Endothelial cell (in vitro differentiated cells): Measurements from ENCODE around the gene TFCP2L1. TPM values are rescaled to one million over a fixed set of nuclear protein-coding genes. Genes with fewer than 3 reads are reported as not detected.
"Not testable (repeated sequence)": the region's sequence is repeated elsewhere in the genome, so short reads cannot be mapped to it uniquely, and the experiment has no call there.

Experiments
- DNase-seq: peaks from one replicate; pipeline ENCODE4 v3.0.0; 2021; ENCODE audit warnings: low spot score
- H3K27ac Mint-ChIP-seq: one replicate; pipeline ENCODE4 v1.8.0; 2021; ENCODE audit warnings: mixed read lengths, inconsistent platforms; ENCODE audit not compliant: unreplicated experiment
- H3K27me3 Mint-ChIP-seq: one replicate; pipeline ENCODE4 v1.8.0; 2021; ENCODE audit warnings: mild to moderate bottlenecking, moderate library complexity, mixed read lengths, inconsistent platforms; ENCODE audit not compliant: unreplicated experiment
- H3K36me3 Mint-ChIP-seq: one replicate; pipeline ENCODE4 v1.8.0; 2021; ENCODE audit warnings: mild to moderate bottlenecking, low read depth, mixed read lengths, inconsistent platforms; ENCODE audit not compliant: unreplicated experiment
- H3K4me1 Mint-ChIP-seq: one replicate; pipeline ENCODE4 v1.8.0; 2021; ENCODE audit warnings: mild to moderate bottlenecking, mixed read lengths, inconsistent platforms; ENCODE audit not compliant: unreplicated experiment
- H3K4me3 Mint-ChIP-seq: one replicate; pipeline ENCODE4 v1.8.0; 2021; ENCODE audit warnings: mild to moderate bottlenecking, mixed read lengths, inconsistent platforms; ENCODE audit not compliant: unreplicated experiment
- H3K9me3 Mint-ChIP-seq: one replicate; pipeline ENCODE4 v1.8.0; 2021; ENCODE audit warnings: mixed read lengths, inconsistent platforms; ENCODE audit not compliant: unreplicated experiment
- CTCF ChIP-seq: fragments of 200-600 bp; sonication (generic); IDR thresholded peaks from one replicate; pipeline ENCODE4 v1.5.0; 2021; ENCODE audit warnings: antibody characterized with exemption; ENCODE audit not compliant: unreplicated experiment
- total RNA-seq: library from RNA; stranded (reverse); fragmentation: NEBNext Ultra II Directional; extraction: Animal tissue kit (Norgen Biotek cat#: 25700); gene quantifications from one replicate; pipeline ENCODE4 v1.2.1, GENCODE V29; 2021; ENCODE audit not compliant: unreplicated experiment

TFCP2L1 gene
- total RNA-seq, 1 donor from 2014 or later = 1.7 TPM

DNA sequence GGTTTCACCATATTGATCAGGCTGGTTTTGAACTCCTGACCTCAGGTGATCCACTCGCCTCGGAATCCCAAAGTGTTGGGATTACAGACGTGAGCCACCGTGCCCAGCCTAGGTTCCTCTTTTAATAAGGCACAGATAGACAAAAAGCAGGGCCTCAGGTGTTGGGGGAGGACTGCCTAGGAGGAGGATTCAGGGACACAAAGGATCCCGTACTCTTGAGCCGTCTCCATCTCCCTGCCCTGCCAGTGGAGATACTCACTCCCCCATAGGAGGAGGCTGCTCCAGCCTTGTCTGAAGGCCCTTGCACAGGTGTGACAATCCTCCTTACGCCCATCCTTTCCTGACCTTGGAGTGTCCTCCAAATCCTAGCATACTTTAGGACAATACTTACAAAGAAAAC, 32.0 kb upstream of the TFCP2L1 start:
- TF ChIP-seq CTCF = no peak
- Mint-ChIP-seq H3K9me3 (no peaks in the 10 kb centered on the region), H3K27ac (no peak overlapping the region), H3K27me3 (peaks cover 1% of the 10 kb centered on the region), H3K4me3 (no peak overlapping the region), H3K4me1 (no peaks in the 10 kb centered on the region), H3K36me3 (no peaks in the 10 kb centered on the region)
- no peak for DNase-seq

DNA sequence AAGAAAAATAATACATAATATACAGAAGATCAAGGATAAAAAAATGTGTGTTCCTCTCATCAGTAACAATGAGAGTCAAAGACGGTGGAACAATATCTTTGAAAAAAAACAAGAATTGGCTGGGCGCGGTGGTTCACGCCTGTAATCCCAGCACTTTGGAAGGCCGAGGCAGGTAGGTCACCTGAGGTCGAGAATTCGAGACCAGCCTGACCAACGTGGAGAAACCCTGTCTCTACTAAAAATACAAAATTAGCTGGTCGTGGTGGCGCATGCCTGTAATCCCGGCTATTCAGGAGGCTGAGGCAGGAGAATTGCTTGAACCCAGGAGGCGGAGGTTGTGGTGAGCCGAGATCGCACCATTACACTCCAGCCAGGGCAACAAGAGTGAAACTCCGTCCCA, 28.7 kb upstream of the TFCP2L1 start:
- H3K36me3 Mint-ChIP-seq, DNase-seq, H3K4me3 Mint-ChIP-seq, H3K9me3 Mint-ChIP-seq, H3K27me3 Mint-ChIP-seq, H3K27ac Mint-ChIP-seq: not testable (repeated sequence)
- H3K4me1 Mint-ChIP-seq = peaks cover 14% of the 10 kb centered on the region

DNA sequence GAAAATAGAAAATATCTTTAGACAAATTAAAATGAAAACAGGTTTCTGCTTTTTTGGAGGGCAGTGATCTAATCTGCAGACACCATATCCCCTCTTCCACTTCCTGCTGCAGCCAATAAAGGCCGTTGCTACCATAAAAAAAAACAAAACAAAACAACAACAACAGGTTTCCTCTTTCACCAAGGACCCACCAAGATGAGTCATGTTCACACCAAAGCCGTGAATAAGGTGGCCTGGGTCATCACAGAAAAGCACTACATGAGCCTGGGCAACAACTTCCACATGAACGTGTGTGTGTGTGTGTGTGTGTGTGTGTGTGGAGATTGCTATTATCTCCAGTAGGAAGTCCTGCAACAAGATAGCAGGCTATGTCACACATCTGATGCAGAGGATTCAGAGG, 24.8 kb upstream of the TFCP2L1 start:
- Mint-ChIP-seq H3K4me1 (peaks cover 17% of the 10 kb centered on the region), H3K4me3 (no peak overlapping the region), H3K9me3 (no peaks in the 10 kb centered on the region), H3K27me3 (peaks cover 2% of the 10 kb centered on the region), H3K27ac (peak overlapping the region; percentile 91), H3K36me3 (no peaks in the 10 kb centered on the region)
- peak; percentile 66 for DNase-seq
- no peak for TF ChIP-seq CTCF

GRCh38 chr2:121309323-121309722, 24.3 kb upstream of the TFCP2L1 start:
- Mint-ChIP-seq H3K27ac (peak overlapping the region; percentile 91), H3K27me3 (peaks cover 2% of the 10 kb centered on the region), H3K4me1 (peaks cover 17% of the 10 kb centered on the region), H3K9me3 (no peaks in the 10 kb centered on the region), H3K36me3 (no peaks in the 10 kb centered on the region), H3K4me3 (no peak overlapping the region)
- no peak for DNase-seq
- no peak for TF ChIP-seq CTCF

GRCh38 chr2:121307048-121307447, 22.0 kb upstream of the TFCP2L1 start:
- H3K4me3 Mint-ChIP-seq = no peak overlapping the region
- no peak overlapping the region for H3K27ac Mint-ChIP-seq
- peaks cover 17% of the 10 kb centered on the region for H3K4me1 Mint-ChIP-seq
- DNase-seq = no peak
- H3K27me3 Mint-ChIP-seq = peaks cover 6% of the 10 kb centered on the region
- H3K36me3 Mint-ChIP-seq = no peaks in the 10 kb centered on the region
- no peaks in the 10 kb centered on the region for H3K9me3 Mint-ChIP-seq
- TF ChIP-seq CTCF = no peak

- no peaks in the 10 kb centered on the region for H3K9me3 Mint-ChIP-seq
- H3K4me1 Mint-ChIP-seq = peaks cover 9% of the 10 kb centered on the region
- H3K36me3 Mint-ChIP-seq = no peaks in the 10 kb centered on the region
- peaks cover 6% of the 10 kb centered on the region for H3K27me3 Mint-ChIP-seq
- no peak overlapping the region for H3K27ac Mint-ChIP-seq
- H3K4me3 Mint-ChIP-seq = no peak overlapping the region
- TF ChIP-seq CTCF = no peak
- DNase-seq = no peak
Observed at GRCh38 chr2:121304941-121305340, 19.9 kb upstream of the TFCP2L1 start.
